SKM-1 (cell line): ENCODE data around the gene EYA3.

Experiments
- DNase-seq: peaks from one replicate; lab custom pipeline; 2025; ENCODE audit not compliant: unreplicated experiment; lab: John Stamatoyannopoulos, UW

The EYA3 gene

DNA sequence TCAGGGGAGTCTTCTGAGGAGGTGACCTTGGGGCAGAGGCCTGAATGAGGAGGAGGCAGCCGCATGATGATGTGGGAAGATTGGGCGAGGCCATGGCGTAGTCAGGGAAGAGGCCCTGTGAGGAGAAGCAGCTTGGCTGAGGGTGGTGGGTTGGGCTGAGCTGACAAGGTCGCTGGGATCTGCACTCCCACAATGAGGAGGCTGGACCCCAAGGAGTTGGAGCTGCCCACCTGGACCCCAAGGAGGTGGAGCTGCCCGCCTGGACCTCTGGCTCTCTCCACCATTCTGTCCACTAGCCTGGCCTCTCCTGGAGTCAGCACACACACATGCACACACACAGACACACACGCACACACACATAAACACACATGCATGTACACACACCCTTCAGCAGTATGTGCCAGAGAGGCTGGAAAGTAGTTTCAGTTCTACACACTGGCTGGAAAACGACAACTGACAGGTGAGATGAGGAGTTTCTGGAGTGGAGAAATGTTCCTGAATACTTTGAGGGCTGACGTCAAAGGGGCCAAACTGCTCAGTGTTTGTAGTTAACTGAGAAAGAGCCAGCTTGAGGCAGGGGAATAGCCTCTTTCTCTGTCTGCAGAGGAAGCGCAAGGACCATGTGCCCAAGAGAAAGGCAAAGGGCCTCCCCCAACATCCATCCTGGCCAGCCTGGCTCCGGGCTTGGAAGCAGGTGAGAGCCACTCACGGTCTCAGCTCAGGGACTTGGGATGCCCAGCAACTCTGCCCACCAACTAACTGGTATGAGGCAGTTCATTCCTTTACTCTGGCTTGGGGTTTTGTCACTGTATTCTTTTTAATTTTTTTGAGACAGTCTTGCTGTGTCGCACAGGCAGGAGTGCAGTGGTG, 146.5 kb downstream of the EYA3 start:
- DNase-seq, result no peak

DNA sequence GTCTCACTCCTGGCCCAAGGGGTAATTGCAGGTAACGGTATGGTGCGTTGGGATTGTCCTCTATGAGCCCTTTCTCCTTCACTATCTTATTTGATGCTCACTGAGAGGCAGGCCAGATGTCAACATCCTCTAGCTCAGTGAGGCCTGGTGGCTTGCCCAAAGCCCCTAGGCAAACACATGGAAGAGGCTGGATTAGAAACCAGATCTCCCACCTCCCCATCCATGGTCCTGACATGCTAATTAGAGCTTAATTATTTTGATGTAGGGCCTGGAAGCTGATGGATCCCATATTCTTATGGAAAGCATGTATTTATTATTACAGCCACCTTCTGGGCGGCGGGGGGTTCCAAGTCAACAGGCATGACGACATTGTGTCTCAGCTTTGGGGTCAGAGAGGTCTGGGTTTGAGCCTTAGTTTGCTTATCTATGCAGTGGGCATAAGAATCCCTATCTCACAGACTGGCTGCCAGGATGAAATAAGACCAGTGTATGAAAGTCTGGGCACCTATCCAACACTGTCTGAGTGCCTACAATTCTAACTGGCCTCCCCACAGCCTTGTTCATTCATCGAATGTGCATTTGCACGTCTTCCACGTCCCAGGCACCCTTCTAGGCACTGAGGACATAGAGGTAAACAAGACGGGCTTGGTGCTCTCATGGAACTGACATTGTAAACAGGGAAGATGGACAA, 147.4 kb downstream of the EYA3 start:
- no peak for DNase-seq

DNA sequence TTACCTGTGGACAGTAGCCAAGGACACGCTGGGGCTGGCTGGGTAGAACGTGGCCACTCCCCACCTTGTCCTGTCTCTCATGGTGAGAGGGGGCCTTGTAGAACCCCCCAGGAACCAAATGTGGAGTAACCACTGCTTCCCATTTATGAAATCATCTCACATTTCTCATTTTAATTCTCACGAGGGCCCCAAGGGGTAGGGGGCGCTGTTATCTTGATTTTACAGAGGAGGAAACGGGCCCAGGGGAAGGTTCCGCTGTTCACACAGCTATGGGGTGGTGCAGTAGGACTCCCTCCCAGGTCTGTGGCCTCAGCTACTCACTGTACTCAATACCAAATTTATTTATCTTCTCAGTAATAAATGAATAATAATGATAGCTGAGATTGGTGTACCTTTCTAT, 148.1 kb downstream of the EYA3 start:
- DNase-seq, result peak; percentile 23

DNA sequence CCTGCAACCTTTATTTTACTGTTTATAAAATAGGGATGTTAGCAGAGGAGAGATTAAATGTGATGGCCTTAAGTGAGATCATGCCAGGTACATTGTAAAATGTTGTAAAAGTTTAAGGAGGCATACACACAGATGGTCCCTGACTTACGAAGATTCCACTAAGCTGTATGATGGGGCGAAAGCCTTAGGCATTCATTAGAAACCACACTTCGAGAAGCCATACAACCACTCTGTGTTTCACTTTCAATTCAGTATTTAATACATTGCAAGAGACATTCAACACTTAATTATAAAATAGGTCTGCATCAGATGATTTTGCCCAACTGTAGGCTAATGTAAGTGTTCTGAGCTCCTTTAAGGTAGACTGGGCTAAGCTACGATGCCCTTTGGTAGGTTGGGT, 149.9 kb downstream of the EYA3 start:
- no peak for DNase-seq

DNA sequence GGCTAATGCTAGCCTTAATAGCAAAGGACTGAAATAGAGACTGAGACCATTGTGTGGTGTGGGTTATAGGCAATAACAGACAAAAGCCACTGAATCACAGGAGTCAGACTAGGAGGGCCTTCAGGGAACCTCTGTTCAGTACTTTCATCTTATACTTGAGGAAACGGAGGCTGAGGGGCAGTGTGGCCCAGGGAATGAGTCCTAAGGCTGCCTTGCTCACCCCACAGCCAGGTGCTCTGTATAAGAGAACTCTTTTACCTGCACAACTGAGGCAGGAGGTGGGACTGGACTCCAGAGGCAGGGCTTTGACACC, 150.9 kb downstream of the EYA3 start:
- no peak for DNase-seq

DNA sequence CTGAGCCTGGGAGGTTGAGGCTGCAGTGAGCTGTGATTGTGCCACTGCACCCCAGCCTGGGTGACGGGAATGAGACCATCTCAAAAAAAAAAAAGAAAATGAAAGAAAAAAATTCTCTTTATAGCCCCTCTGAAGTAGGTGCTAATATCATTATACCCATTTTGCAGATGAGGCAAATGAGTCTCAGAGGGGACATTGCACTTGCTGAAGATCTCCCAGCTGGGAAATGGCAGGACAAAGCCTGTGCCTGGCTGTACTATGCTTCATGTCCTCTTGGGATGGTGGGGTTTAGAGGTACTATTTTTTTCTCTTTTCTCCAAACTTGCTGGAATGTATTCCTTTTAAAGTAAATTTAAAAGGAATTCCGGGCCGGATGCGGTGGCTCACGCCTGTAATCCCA, 152.0 kb downstream of the EYA3 start:
- no peak for DNase-seq

DNA sequence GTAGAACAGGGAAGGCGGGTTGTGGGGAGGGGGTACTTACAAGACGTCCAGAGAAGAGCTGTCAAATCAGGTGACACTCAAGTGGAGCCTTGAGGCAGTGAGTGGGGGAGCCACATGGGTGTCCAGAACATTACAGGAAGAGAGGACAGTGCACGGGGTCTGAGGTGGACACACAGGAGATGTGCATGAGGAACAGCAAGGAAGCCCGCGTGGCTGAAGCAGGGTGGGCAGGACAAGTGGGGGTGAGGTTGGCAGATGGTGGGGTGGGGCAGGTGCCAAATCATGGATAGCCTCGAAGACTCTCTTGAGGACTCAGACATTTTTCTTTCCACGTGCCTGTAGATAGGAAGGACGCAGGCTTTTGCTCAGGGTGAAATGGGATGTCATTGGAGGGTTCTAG, 152.7 kb downstream of the EYA3 start:
- DNase-seq, result no peak

DNA sequence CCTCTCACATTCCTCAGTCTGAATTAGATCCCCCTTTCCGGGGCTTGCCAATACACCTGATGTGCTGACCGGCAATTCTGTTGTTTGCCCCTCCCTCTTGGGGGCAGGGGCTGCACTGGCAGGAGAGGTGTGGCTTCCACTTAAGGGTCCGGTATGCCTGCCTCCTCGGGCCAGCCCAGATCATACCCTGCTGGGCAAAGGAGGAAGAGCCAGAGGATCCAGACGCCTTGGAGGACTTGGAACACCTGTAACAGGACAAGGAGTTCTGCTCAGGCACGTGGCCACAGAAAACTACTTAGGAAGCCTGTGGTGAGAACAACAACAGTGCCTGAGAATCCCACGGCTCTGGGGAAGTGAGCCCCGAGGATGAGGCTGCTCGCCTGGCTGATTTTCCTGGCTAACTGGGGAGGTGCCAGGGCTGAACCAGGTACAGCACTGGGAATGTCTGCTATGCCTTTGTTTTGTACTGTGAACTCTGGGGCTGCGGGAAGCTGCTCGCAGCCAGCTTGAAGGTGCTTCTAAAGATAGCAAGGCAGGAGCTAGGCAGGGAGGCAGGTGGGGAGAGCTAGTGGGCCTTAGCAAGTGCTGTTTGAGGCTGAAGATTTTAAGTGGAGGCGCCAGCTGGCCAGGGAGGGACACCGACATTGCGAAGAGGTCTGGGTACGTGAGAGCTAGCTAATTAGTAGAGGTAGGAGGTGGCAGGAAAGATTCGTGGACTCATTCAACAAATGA, 153.4 kb downstream of the EYA3 start, which contains the start of gene SMPDL3B:
TSS of gene SMPDL3B (plus strand) at position 183 of the 732 bp plus-strand sequence. CDS start at position 367, 184 bp downstream.
- peak; percentile 18 for DNase-seq

DNA sequence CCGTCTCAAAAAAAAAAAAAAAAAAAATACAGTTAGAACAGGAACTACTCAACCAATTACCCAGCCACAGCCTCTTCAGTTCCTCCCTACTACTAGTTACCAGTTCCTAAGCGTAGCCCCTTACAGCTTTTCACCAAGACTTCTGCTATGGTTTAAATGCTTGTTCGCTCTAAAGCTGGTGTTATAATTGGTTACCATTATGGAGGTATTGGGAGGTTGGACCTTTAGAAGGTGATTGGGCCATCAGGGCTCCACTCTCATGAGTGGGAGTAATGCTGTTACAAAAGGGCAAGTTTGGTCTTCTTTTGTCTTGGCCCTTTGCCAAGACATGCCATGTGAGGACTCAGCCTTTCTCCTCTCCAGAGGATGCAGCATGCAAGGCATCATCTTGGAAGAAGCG, 156.7 kb downstream of the EYA3 start:
- DNase-seq, result peak; percentile 80

DNA sequence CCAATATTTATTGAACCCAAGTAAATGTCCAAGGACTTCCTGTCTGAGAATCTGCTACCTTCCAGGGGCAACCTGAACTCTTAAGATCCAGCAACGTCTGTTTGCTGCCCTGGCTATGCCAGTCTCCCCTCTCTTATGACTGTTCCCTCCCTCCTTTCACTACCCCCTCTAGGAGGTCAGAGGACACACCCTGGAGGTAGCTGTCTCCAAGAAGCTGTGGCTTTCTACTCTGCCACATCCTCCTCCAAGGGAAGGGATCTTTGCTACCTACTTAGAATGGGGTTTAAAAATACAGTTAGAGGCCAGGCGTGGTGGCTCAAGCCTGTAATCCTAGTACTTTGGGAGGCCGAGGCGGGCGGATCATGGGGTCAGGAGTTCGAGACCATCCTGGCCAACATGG, 157.2 kb downstream of the EYA3 start:
- no peak for DNase-seq

DNA sequence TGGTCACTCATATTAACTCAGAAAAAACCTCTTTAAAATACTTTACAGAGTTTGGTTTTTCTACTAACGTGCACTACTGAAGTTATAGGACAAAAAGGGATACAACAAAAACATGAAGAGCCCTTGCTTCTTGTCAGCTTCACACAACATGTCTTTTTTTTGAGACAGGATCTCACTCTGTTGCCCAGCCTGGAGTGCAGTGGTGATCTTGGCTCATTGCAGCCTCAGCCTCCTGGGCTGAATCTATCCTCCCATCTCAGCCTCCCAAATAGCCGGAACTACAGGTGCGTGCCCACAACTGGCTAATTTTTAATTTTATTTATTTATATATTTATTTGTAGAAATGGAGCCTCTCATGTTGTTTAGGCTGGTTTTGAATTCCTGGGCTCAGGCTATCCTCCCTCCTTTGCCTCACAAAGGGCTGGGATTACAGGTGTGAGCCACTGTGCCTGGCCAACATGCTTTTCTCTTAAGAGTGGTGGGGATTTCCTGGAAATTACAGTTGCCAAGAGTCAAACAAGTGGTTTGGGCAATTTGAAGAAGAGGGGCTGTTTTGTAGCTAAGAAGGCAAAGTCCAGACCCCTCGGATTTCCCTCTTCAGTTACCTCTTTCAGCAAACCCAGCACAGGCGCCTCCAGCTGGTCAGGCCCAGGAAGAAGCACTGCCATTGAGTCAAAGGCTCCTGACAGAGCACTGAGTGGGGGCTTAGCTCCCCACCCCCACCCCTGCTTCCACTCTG, 160.0 kb downstream of the EYA3 start:
- DNase-seq, result no peak

DNA sequence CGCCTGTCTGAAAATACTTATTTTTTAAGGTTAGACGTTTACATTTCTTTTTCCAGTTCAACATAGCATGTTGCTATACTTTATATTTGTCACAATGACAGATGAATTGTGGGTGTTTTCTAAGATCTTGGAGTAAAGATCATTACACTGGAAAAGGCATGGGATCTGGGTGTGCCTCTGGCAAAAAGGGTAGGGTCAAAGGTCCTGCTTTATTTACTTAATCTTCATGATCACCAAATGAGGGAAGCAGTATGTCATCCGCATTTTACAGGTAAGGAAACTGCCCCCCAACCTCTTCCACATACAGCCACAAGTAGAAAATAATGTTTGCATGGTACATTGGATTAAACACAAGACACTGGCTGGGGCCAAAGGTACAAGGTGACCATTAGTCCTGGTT, 166.1 kb downstream of the EYA3 start:
- DNase-seq, result no peak
